Measurements from ENCODE around the gene SOCS3.

Gene SOCS3

DNA sequence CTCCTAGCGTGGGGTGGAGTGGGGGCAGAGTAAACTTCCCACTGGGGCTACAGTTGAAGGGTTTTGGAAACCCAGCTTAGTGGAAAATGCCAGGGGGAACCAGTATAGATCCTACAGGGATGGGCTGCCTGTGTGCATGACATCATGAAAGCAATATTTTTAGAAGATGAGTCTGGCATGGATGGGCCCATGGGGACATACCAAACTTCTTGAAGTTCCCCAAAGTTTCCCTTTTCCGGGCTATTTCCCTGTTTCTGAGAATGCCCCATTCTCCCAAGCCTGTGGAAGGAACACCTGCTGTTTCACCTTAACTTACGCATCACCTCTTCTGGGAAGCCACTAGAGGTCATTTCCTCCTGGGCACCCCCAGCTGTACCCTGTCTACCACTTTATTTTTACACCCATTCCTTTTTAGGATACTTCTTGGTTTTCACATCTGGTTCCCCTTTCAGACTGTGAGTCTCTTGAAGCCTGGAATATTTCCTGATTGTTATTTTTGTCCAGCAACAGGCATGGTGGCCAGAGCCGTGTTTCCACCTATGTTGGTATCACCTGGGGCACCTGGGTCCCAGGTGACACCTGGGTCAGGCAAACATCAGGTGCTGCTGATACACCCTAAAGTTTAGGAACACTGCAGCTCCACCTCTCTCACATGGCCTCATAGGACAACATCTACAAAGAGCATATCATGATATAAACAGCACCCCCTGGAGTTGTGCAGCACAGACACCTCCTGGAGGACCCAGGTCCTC is 9.8 kb downstream of the SOCS3 start (continued):
- TF ChIP-seq, protein P1, sequence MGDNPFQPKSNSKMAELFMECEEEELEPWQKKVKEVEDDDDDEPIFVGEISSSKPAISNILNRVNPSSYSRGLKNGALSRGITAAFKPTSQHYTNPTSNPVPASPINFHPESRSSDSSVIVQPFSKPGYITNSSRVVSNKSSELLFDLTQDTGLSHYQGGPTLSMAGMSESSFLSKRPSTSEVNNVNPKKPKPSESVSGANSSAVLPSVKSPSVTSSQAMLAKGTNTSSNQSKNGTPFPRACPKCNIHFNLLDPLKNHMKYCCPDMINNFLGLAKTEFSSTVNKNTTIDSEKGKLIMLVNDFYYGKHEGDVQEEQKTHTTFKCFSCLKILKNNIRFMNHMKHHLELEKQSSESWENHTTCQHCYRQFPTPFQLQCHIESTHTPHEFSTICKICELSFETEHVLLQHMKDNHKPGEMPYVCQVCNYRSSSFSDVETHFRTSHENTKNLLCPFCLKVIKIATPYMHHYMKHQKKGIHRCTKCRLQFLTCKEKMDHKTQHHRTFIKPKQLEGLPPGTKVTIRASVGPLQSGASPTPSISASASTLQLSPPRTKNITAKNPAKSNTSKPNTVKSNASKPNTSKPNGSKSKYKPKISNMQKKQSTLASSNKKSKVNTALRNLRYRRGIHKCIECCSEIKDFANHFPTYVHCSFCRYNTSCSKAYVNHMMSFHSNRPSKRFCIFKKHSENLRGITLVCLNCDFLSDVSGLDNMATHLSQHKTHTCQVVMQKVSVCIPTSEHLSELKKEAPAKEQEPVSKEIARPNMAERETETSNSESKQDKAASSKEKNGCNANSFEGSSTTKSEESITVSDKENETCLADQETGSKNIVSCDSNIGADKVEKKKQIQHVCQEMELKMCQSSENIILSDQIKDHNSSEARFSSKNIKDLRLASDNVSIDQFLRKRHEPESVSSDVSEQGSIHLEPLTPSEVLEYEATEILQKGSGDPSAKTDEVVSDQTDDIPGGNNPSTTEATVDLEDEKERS (tag by site-specific recombination; IDR thresholded peaks at IDR 0.05), result no peak
- no peak for TF ChIP-seq ZNF366 (tag by site-specific recombination; conservative IDR thresholded peaks at IDR 0.05)
- TF ChIP-seq, protein P2, sequence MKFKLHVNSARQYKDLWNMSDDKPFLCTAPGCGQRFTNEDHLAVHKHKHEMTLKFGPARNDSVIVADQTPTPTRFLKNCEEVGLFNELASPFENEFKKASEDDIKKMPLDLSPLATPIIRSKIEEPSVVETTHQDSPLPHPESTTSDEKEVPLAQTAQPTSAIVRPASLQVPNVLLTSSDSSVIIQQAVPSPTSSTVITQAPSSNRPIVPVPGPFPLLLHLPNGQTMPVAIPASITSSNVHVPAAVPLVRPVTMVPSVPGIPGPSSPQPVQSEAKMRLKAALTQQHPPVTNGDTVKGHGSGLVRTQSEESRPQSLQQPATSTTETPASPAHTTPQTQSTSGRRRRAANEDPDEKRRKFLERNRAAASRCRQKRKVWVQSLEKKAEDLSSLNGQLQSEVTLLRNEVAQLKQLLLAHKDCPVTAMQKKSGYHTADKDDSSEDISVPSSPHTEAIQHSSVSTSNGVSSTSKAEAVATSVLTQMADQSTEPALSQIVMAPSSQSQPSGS (tag by site-specific recombination; IDR thresholded peaks at IDR 0.05; ENCODE audit: low read depth), result no peak
- TF ChIP-seq, protein P3, sequence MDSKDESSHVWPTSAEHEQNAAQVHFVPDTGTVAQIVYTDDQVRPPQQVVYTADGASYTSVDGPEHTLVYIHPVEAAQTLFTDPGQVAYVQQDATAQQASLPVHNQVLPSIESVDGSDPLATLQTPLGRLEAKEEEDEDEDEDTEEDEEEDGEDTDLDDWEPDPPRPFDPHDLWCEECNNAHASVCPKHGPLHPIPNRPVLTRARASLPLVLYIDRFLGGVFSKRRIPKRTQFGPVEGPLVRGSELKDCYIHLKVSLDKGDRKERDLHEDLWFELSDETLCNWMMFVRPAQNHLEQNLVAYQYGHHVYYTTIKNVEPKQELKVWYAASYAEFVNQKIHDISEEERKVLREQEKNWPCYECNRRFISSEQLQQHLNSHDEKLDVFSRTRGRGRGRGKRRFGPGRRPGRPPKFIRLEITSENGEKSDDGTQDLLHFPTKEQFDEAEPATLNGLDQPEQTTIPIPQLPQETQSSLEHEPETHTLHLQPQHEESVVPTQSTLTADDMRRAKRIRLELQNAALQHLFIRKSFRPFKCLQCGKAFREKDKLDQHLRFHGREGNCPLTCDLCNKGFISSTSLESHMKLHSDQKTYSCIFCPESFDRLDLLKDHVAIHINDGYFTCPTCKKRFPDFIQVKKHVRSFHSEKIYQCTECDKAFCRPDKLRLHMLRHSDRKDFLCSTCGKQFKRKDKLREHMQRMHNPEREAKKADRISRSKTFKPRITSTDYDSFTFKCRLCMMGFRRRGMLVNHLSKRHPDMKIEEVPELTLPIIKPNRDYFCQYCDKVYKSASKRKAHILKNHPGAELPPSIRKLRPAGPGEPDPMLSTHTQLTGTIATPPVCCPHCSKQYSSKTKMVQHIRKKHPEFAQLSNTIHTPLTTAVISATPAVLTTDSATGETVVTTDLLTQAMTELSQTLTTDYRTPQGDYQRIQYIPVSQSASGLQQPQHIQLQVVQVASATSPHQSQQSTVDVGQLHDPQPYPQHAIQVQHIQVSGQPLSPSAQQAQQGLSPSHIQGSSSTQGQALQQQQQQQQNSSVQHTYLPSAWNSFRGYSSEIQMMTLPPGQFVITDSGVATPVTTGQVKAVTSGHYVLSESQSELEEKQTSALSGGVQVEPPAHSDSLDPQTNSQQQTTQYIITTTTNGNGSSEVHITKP (tag by site-specific recombination; IDR thresholded peaks at IDR 0.05), result peak; percentile 79
- 0 out of 2 replicates have a peak, but pooled peaks have one; percentile 10 for TF ChIP-seq ZNF223 (tag by site-specific recombination; IDR thresholded peaks at IDR 0.05)
- TF ChIP-seq, protein P4, sequence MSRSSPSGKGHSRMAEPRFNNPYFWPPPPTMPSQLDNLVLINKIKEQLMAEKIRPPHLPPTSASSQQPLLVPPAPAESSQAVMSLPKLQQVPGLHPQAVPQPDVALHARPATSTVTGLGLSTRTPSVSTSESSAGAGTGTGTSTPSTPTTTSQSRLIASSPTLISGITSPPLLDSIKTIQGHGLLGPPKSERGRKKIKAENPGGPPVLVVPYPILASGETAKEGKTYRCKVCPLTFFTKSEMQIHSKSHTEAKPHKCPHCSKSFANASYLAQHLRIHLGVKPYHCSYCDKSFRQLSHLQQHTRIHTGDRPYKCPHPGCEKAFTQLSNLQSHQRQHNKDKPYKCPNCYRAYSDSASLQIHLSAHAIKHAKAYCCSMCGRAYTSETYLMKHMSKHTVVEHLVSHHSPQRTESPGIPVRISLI (tag by site-specific recombination; IDR thresholded peaks at IDR 0.05), result no peak
- TF ChIP-seq ZNF214 (tag by site-specific recombination; IDR thresholded peaks at IDR 0.05; ENCODE audit: borderline replicate concordance), result no peak
- no peak for TF ChIP-seq ZNF274 (IDR thresholded peaks at IDR 0.05; ENCODE audit: low read length)
- no peak for TF ChIP-seq ZNF274 (tag by site-specific recombination; IDR thresholded peaks at IDR 0.05; ENCODE audit: borderline replicate concordance)
- no peak for TF ChIP-seq ZNF175 (tag by site-specific recombination; IDR thresholded peaks at IDR 0.05)
- no peak for TF ChIP-seq ZSCAN30 (tag by site-specific recombination; IDR thresholded peaks at IDR 0.05)
- TF ChIP-seq ZNF155 (tag by site-specific recombination; IDR thresholded peaks at IDR 0.05), result no peak
- peak; percentile 90 for TF ChIP-seq ZEB2 (tag by site-specific recombination; IDR thresholded peaks at IDR 0.05)
- no peak for TF ChIP-seq ZNF596 (tag by site-specific recombination; IDR thresholded peaks at IDR 0.05)
- no peak for TF ChIP-seq ZNF626 (tag by site-specific recombination; IDR thresholded peaks at IDR 0.05)

DNA sequence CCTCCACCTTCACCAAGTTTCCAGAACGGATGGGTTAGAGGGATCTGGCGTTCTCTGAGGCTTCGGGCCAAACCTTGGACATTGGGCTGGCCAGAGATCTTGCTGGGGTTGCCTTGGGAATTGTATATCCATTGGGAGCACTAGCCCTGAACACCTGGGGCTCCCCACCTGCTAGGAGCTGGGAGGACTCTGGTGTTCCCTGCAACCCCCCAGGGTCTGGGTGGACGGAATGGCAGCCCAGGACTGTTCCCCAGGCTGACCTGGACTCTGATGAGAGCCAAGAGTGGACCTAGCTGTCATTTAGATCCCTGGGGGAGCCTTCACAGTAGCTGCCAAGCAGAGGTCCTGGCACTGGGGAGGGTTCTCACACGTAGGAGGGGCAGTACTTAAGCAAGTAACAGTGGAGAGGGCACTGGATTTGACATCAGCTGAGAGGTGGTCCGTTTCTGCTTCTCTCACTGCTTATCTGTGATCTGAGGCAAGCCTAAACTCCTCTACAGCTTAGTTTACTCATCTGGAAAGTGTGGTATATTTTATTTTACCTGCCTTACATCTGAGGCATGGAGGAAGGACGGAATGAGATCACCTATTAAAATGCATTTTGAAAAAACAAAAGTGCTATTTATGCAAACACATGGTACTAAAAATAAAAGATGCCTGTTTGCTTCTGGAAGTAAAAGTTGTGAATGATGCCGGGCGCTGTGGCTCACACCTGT is 11.7 kb downstream of the SOCS3 start:
- Histone ChIP-seq H3K4me3 (ENCODE audit: low read depth, low read length) (no peak overlapping the region), H3K27ac (ENCODE audit: extremely low read depth, low read depth, low read length) (no peak overlapping the region), H3K4me1 (ENCODE audit: control insufficient read depth, insufficient read depth, low read length) (peaks cover 5% of the 10 kb centered on the region), H3K9me3 (ENCODE audit: control insufficient read depth, insufficient read depth, low read depth, low read length) (no peaks in the 10 kb centered on the region), H3K36me3 (ENCODE audit: control insufficient read depth in 2 of 2, insufficient read depth in 1 of 2, low read length in 2 of 2) (no peaks in the 10 kb centered on the region)
- ChIA-PET CTCF (interaction anchor here (3.5 kb wide), 1 partner anchor 13 kb away, joined by 13 read pairs; no protein-coding TSS in a partner anchor), POLR2A (interaction anchor here (0.7 kb wide), 1 partner anchor 26 kb away, joined by 3 read pairs; no protein-coding TSS in a partner anchor)
- TF ChIP-seq ZNF239 (tag by site-specific recombination; IDR thresholded peaks at IDR 0.05) (no peak), ZNF549 (tag by site-specific recombination; IDR thresholded peaks at IDR 0.05) (no peak), GLIS1 (tag by site-specific recombination; IDR thresholded peaks at IDR 0.05) (peak; percentile 46), ZNF341 (tag by site-specific recombination; IDR thresholded peaks at IDR 0.05; ENCODE audit: low read depth) (peak; percentile 83), HOXC10 (CRISPR knock-in tag; IDR thresholded peaks at IDR 0.05) (no peak), ZBTB48 (tag by site-specific recombination; IDR thresholded peaks at IDR 0.05) (no peak)
- TF ChIP-seq, protein P5, sequence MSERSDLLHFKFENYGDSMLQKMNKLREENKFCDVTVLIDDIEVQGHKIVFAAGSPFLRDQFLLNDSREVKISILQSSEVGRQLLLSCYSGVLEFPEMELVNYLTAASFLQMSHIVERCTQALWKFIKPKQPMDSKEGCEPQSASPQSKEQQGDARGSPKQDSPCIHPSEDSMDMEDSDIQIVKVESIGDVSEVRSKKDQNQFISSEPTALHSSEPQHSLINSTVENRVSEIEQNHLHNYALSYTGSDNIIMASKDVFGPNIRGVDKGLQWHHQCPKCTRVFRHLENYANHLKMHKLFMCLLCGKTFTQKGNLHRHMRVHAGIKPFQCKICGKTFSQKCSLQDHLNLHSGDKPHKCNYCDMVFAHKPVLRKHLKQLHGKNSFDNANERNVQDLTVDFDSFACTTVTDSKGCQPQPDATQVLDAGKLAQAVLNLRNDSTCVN (tag by site-specific recombination; optimal IDR thresholded peaks at IDR 0.05), result no peak
